ENCODE data around the gene ALS2.

DNA sequence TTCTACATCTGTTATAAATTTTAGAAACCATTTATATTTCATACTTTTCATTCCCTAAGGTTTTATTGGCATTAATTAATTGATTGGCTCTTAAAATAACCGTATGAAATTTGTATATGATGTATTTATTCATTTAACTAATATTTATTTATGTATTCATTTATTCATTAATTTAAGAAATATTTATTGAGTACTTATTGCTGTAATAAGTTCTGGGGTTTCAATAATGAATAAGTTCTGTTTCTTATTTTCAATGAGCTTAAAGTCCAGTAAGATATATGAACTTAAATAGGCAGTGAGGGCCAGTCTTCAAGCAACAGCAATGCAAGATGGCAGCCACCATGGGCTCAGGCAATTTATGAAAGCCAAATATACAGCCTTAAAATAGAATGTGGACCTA is 43.5 kb upstream of the ALS2 start:
- TF ChIP-seq CTCF (conservative IDR thresholded peaks at IDR 0.05; ENCODE audit: low read depth, low read length) (no peak), EZH2 (IDR thresholded peaks at IDR 0.05; ENCODE audit: borderline replicate concordance, low read depth, low read length, poor library complexity, severe bottlenecking) (no peak)

Data from A673 (cell line).